Fibroblast of peridontal ligament (primary cell): ENCODE data around the gene TMEM117.
"Not testable (repeated sequence)": the region's sequence is repeated elsewhere in the genome, so short reads cannot be mapped to it uniquely, and the experiment has no call there.

Experiments used
- DNase-seq: peaks from one replicate; pipeline ENCODE4 v3.0.0-alpha.2; 2010; ENCODE audit errors: extremely low read depth

TMEM117 gene

GRCh38 chr12:44020555-44020954 is 184.7 kb downstream of the TMEM117 start:
- DNase-seq = no peak

- no peak for DNase-seq
Measured at GRCh38 chr12:44021471-44021971, 185.6 kb downstream of the TMEM117 start.

GRCh38 chr12:44025499-44025898 is 189.6 kb downstream of the TMEM117 start:
- no peak for DNase-seq

- DNase-seq = no peak
Measured at GRCh38 chr12:44026046-44026445, 190.2 kb downstream of the TMEM117 start.

- not testable (repeated sequence) for DNase-seq
Measured at GRCh38 chr12:44026926-44027325, 191.0 kb downstream of the TMEM117 start.

GRCh38 chr12:44029194-44029593 is 193.3 kb downstream of the TMEM117 start:
- DNase-seq = no peak

GRCh38 chr12:44031472-44032185 is 195.7 kb downstream of the TMEM117 start:
- no peak for DNase-seq

- no peak for DNase-seq
Measured at GRCh38 chr12:44034906-44035305, 199.0 kb downstream of the TMEM117 start.

GRCh38 chr12:44036875-44037443 is 201.1 kb downstream of the TMEM117 start:
- no peak for DNase-seq

- no peak for DNase-seq
Measured at GRCh38 chr12:44038411-44038810, 202.5 kb downstream of the TMEM117 start.

- not testable (repeated sequence) for DNase-seq
Measured at GRCh38 chr12:44044491-44044890, 208.6 kb downstream of the TMEM117 start.

GRCh38 chr12:44046732-44047417 is 211.0 kb downstream of the TMEM117 start:
- DNase-seq = no peak

GRCh38 chr12:44052554-44052953 is 216.7 kb downstream of the TMEM117 start:
- DNase-seq = no peak

- DNase-seq = peak; percentile 57
Measured at GRCh38 chr12:44053549-44054127, 217.8 kb downstream of the TMEM117 start.

- no peak for DNase-seq
Measured at GRCh38 chr12:44054281-44054680, 218.4 kb downstream of the TMEM117 start.

- peak; percentile 55 for DNase-seq
Measured at GRCh38 chr12:44058366-44058765, 222.5 kb downstream of the TMEM117 start.

- DNase-seq = no peak
Measured at GRCh38 chr12:44059476-44059875, 223.6 kb downstream of the TMEM117 start.

GRCh38 chr12:44063671-44064070 is 227.8 kb downstream of the TMEM117 start:
- DNase-seq = no peak

GRCh38 chr12:44076871-44077270 is 241.0 kb downstream of the TMEM117 start:
- no peak for DNase-seq

- DNase-seq = no peak
Measured at GRCh38 chr12:44077294-44077693, 241.4 kb downstream of the TMEM117 start.

- no peak for DNase-seq
Measured at GRCh38 chr12:44078273-44078672, 242.4 kb downstream of the TMEM117 start.

- DNase-seq = no peak
Measured at GRCh38 chr12:44088647-44089046, 252.8 kb downstream of the TMEM117 start.
